Measurements from ENCODE around the gene GPC6.

GPC6 gene

GRCh38 chr13:94318418-94318817 is 1091.8 kb downstream of the GPC6 start:
- Histone ChIP-seq H4K8ac (ENCODE audit: low read depth, low read length) (no peak overlapping the region), H3K79me2 (ENCODE audit: control insufficient read depth, insufficient read depth, low read length, poor library complexity) (no peaks in the 10 kb centered on the region), H3K18ac (ENCODE audit: low read length) (no peak overlapping the region), H3K4me3 (ENCODE audit: low read depth, low read length) (no peak overlapping the region), H3K14ac (ENCODE audit: low read length) (no peak overlapping the region), H3K27me3 (ENCODE audit: insufficient read depth, low read length) (no peaks in the 10 kb centered on the region), H3K9me3 (ENCODE audit: insufficient read depth, low read depth, low read length) (no peaks in the 10 kb centered on the region), H3K9ac (ENCODE audit: low read length) (no peak overlapping the region), H4K91ac (ENCODE audit: low read depth, low read length) (no peak overlapping the region), H3K4me2 (ENCODE audit: low read length) (no peak overlapping the region), H3K23ac (ENCODE audit: low read length) (no peak overlapping the region), H4K12ac (ENCODE audit: low read depth, low read length) (no peak overlapping the region), H3K36me3 (ENCODE audit: control insufficient read depth in 1 of 2, insufficient read depth in 2 of 2, low read length in 2 of 2) (no peaks in the 10 kb centered on the region), H2BK120ac (ENCODE audit: insufficient read depth, low read length, poor library complexity) (no peak overlapping the region), H3K79me1 (ENCODE audit: low read length) (peaks cover 5% of the 10 kb centered on the region), H3K4me1 (ENCODE audit: control insufficient read depth in 1 of 2, insufficient read depth in 2 of 2, low read length in 2 of 2) (peaks cover 5% of the 10 kb centered on the region in 2 experiments), H2BK5ac (ENCODE audit: low read depth, low read length, poor library complexity) (no peak overlapping the region), H2AK5ac (ENCODE audit: low read length) (no peak overlapping the region), H2BK12ac (ENCODE audit: low read length) (no peak overlapping the region), H3K4ac (ENCODE audit: low read depth, low read length) (no peak overlapping the region), H3K27ac (ENCODE audit: low read depth, low read length) (no peak overlapping the region), H2AFZ (ENCODE audit: insufficient read depth, low read length, poor library complexity) (no peak overlapping the region)
- no CpG with 5 or more reads among the region's 3 CpGs for WGBS (ENCODE audit: extremely low coverage, insufficient coverage, insufficient read length)
- no peak for DNase-seq

DNA sequence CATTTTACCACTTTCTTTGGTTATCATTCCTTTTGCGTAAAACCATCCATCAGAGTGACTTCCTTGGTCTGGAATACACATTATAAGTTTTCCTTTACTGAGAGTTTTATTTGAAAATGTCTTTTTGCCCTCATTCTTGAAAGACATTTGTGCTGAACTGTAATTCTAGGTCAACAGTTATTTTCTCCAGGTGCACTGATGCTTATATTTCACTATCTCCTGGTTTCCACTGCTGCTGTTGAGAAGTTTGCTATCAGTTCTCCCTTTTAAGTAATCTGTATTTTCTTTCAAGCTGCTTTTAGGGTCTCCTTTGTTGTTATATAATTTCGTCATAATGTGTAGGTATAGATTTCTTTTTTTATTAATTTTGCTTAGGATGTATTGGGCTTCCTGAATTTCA is 1092.9 kb downstream of the GPC6 start:
- no peaks in the 10 kb centered on the region for H3K36me3 ChIP-seq (ENCODE audit: control insufficient read depth in 1 of 2, insufficient read depth in 2 of 2, low read length in 2 of 2)
- H3K4me1 ChIP-seq (ENCODE audit: control insufficient read depth in 1 of 2, insufficient read depth in 2 of 2, low read length in 2 of 2), result peaks cover 5 to 8% of the 10 kb centered on the region in 2 experiments
- no peak overlapping the region for H3K9ac ChIP-seq (ENCODE audit: low read length)
- H4K12ac ChIP-seq (ENCODE audit: low read depth, low read length), result no peak overlapping the region
- no peak overlapping the region for H3K18ac ChIP-seq (ENCODE audit: low read length)
- H3K79me1 ChIP-seq (ENCODE audit: low read length), result peaks cover 7% of the 10 kb centered on the region
- H2BK120ac ChIP-seq (ENCODE audit: insufficient read depth, low read length, poor library complexity), result no peak overlapping the region
- no peak overlapping the region for H3K4me2 ChIP-seq (ENCODE audit: low read length)
- no peak overlapping the region for H4K8ac ChIP-seq (ENCODE audit: low read depth, low read length)
- no peak overlapping the region for H3K23ac ChIP-seq (ENCODE audit: low read length)
- H2BK12ac ChIP-seq (ENCODE audit: low read length), result no peak overlapping the region
- H3K27ac ChIP-seq (ENCODE audit: low read depth, low read length), result no peak overlapping the region
- no peaks in the 10 kb centered on the region for H3K79me2 ChIP-seq (ENCODE audit: control insufficient read depth, insufficient read depth, low read length, poor library complexity)
- WGBS (ENCODE audit: extremely low coverage, insufficient coverage, insufficient read length), result no CpG with 5 or more reads among the region's 2 CpGs
- H3K4ac ChIP-seq (ENCODE audit: low read depth, low read length), result no peak overlapping the region
- no peak overlapping the region for H3K14ac ChIP-seq (ENCODE audit: low read length)
- no peaks in the 10 kb centered on the region for H3K27me3 ChIP-seq (ENCODE audit: insufficient read depth, low read length)
- no peak overlapping the region for H4K91ac ChIP-seq (ENCODE audit: low read depth, low read length)
- H3K4me3 ChIP-seq (ENCODE audit: low read depth, low read length), result no peak overlapping the region
- H3K9me3 ChIP-seq (ENCODE audit: insufficient read depth, low read depth, low read length), result no peaks in the 10 kb centered on the region
- H2AFZ ChIP-seq (ENCODE audit: insufficient read depth, low read length, poor library complexity), result no peak overlapping the region
- no peak for DNase-seq
- no peak overlapping the region for H2BK5ac ChIP-seq (ENCODE audit: low read depth, low read length, poor library complexity)
- no peak overlapping the region for H2AK5ac ChIP-seq (ENCODE audit: low read length)

DNA sequence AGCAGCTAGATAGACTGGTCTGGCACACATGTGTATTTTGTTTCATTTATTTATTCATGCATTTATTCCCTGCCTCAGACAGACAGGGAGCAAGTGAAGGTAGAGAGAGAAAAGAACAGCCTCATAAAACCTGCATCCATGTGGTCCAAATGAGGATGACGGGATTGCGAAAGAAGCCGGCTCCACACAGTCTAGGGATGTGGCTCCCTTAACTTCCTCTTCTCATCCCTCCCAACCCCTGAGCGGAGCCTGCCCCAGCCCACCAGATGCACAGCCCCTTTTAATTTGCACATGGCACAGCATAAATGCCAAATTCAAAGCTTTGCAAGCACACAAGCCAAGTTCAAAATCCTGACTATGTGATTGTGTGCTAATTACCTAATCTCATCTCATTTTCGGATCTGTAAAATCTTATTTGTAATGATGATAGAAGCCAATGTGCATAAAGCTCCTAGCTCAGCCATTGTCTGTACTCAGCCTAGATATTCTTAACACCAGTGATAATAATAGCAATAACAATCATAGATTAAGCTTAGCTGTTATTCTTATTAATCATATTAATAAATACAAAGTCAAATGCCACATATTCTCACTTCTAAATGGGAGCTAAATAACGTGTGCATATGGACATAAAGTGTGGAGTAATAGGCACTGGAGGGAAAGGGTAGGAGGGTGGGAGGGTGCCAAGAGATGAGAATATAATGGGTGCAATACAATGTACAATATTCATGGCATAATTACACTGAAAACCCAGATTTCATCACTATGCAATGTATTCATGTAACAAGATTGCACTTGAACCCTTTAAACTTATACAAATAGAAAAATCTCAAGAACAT is 1096.5 kb downstream of the GPC6 start:
- H2AK5ac ChIP-seq (ENCODE audit: low read length), result no peak overlapping the region
- peaks cover 21 to 22% of the 10 kb centered on the region in 2 experiments for H3K4me1 ChIP-seq (ENCODE audit: control insufficient read depth in 1 of 2, insufficient read depth in 2 of 2, low read length in 2 of 2)
- H4K91ac ChIP-seq (ENCODE audit: low read depth, low read length), result peak overlapping the region; percentile 78
- peak overlapping the region; percentile 75 for H2BK120ac ChIP-seq (ENCODE audit: insufficient read depth, low read length, poor library complexity)
- H3K79me1 ChIP-seq (ENCODE audit: low read length), result peaks cover 24% of the 10 kb centered on the region
- no peak overlapping the region for H2AFZ ChIP-seq (ENCODE audit: insufficient read depth, low read length, poor library complexity)
- no peaks in the 10 kb centered on the region for H3K36me3 ChIP-seq (ENCODE audit: control insufficient read depth in 1 of 2, insufficient read depth in 2 of 2, low read length in 2 of 2)
- H2BK5ac ChIP-seq (ENCODE audit: low read depth, low read length, poor library complexity), result peak overlapping the region; percentile 37
- H3K23ac ChIP-seq (ENCODE audit: low read length), result no peak overlapping the region
- no peak overlapping the region for H3K18ac ChIP-seq (ENCODE audit: low read length)
- no peaks in the 10 kb centered on the region for H3K27me3 ChIP-seq (ENCODE audit: insufficient read depth, low read length)
- no peak overlapping the region for H3K4me2 ChIP-seq (ENCODE audit: low read length)
- H3K4me3 ChIP-seq (ENCODE audit: low read depth, low read length), result no peak overlapping the region
- no peak overlapping the region for H4K12ac ChIP-seq (ENCODE audit: low read depth, low read length)
- H3K4ac ChIP-seq (ENCODE audit: low read depth, low read length), result no peak overlapping the region
- DNase-seq, result no peak
- H3K79me2 ChIP-seq (ENCODE audit: control insufficient read depth, insufficient read depth, low read length, poor library complexity), result no peaks in the 10 kb centered on the region
- WGBS (ENCODE audit: extremely low coverage, insufficient coverage, insufficient read length), result no CpG with 5 or more reads among the region's 6 CpGs
- no peak overlapping the region for H3K9ac ChIP-seq (ENCODE audit: low read length)
- H2BK12ac ChIP-seq (ENCODE audit: low read length), result peak overlapping the region; percentile 81
- H3K14ac ChIP-seq (ENCODE audit: low read length), result no peak overlapping the region
- peak overlapping the region; percentile 29 for H3K27ac ChIP-seq (ENCODE audit: low read depth, low read length)
- no peak overlapping the region for H4K8ac ChIP-seq (ENCODE audit: low read depth, low read length)
- no peaks in the 10 kb centered on the region for H3K9me3 ChIP-seq (ENCODE audit: insufficient read depth, low read depth, low read length)

DNA sequence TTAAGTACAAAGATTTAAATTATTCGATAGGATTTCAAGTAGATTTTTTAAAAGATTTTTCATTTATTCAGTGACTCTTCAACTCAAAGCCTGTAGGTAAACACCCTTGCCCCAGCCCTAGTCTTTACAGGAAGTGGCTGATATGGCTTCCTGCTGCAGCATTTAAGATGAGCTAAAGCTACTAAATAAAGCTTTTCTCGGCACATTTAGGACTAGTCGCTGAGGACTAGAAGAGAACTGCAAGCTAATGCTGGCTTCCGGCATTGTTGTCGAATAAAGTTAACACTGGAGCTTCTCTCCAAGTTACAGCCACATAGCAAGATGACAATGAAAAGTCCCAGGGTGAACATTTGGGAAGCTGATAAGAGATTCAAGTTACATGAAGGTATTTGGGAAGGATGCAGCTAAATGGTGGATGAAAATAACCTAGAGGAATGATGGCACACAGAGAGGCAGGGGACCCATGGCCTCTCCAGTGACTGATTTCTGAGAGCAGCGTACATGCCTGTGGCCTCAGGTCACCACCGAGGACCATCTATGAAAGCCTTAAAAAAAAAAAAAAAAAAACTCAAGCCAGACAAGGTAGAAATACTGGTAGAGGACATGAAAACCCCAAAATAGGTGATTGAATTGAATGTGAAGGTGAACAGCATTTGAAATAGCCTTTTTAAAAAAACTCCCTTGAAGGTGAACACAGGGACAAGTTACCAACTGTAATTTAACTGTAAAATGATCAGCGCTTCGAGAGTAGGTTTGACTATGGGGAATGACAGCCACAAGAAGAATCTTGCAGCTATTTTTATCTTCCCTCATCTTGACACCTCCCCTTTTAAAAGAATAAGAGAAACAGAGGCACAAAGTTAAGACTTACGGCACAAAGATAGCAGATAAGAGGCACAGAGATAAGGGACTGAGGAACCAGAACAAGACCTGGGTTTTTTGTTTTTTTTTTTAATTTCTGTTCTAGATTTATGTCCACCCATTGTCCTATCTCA is 1097.5 kb downstream of the GPC6 start:
- peak overlapping the region; percentile 20 for H4K91ac ChIP-seq (ENCODE audit: low read depth, low read length)
- H3K36me3 ChIP-seq (ENCODE audit: control insufficient read depth in 1 of 2, insufficient read depth in 2 of 2, low read length in 2 of 2), result no peaks in the 10 kb centered on the region
- DNase-seq, result no peak
- no peaks in the 10 kb centered on the region for H3K9me3 ChIP-seq (ENCODE audit: insufficient read depth, low read depth, low read length)
- no peak overlapping the region for H2AK5ac ChIP-seq (ENCODE audit: low read length)
- H3K23ac ChIP-seq (ENCODE audit: low read length), result no peak overlapping the region
- no peak overlapping the region for H2AFZ ChIP-seq (ENCODE audit: insufficient read depth, low read length, poor library complexity)
- no peak overlapping the region for H3K4me2 ChIP-seq (ENCODE audit: low read length)
- no peak overlapping the region for H3K18ac ChIP-seq (ENCODE audit: low read length)
- peak overlapping the region; percentile 77 for H2BK5ac ChIP-seq (ENCODE audit: low read depth, low read length, poor library complexity)
- peak overlapping the region; percentile 35 for H4K8ac ChIP-seq (ENCODE audit: low read depth, low read length)
- H3K4ac ChIP-seq (ENCODE audit: low read depth, low read length), result no peak overlapping the region
- H3K79me1 ChIP-seq (ENCODE audit: low read length), result peaks cover 29% of the 10 kb centered on the region
- H3K14ac ChIP-seq (ENCODE audit: low read length), result no peak overlapping the region
- WGBS (ENCODE audit: extremely low coverage, insufficient coverage, insufficient read length), result no CpG with 5 or more reads among the region's 10 CpGs
- peak overlapping the region; percentile 93 for H2BK120ac ChIP-seq (ENCODE audit: insufficient read depth, low read length, poor library complexity)
- H3K27me3 ChIP-seq (ENCODE audit: insufficient read depth, low read length), result no peaks in the 10 kb centered on the region
- H3K79me2 ChIP-seq (ENCODE audit: control insufficient read depth, insufficient read depth, low read length, poor library complexity), result peaks cover 3% of the 10 kb centered on the region
- peak overlapping the region; percentile 78 for H3K27ac ChIP-seq (ENCODE audit: low read depth, low read length)
- H3K4me3 ChIP-seq (ENCODE audit: low read depth, low read length), result no peak overlapping the region
- H4K12ac ChIP-seq (ENCODE audit: low read depth, low read length), result no peak overlapping the region
- peaks cover 25 to 26% of the 10 kb centered on the region in 2 experiments for H3K4me1 ChIP-seq (ENCODE audit: control insufficient read depth in 1 of 2, insufficient read depth in 2 of 2, low read length in 2 of 2)
- no peak overlapping the region for H2BK12ac ChIP-seq (ENCODE audit: low read length)
- no peak overlapping the region for H3K9ac ChIP-seq (ENCODE audit: low read length)
